GM19324 (cell line): Measurements from ENCODE around the gene RPL38.

Source experiments
- ATAC-seq: cut with Tn5 transposase; IDR thresholded peaks from one replicate; pipeline ENCODE4 v1.9.1; 2021; ENCODE audit warnings: mild to moderate bottlenecking, moderate library complexity; ENCODE audit not compliant: unreplicated experiment, low FRiP score

Gene RPL38

GRCh38 chr17:74206332-74206818, 2.9 kb downstream of the RPL38 start:
- no peak for ATAC-seq

GRCh38 chr17:74210191-74211140, 7.0 kb downstream of the RPL38 start:
- no peak for ATAC-seq

- no peak for ATAC-seq
Observed at GRCh38 chr17:74211141-74211911, 7.8 kb downstream of the RPL38 start.

GRCh38 chr17:74211912-74212208, 8.4 kb downstream of the RPL38 start:
- no peak for ATAC-seq

GRCh38 chr17:74212209-74212912, 8.9 kb downstream of the RPL38 start:
- no peak for ATAC-seq

- peak; percentile 68 for ATAC-seq
Observed at GRCh38 chr17:74212913-74213791, 9.7 kb downstream of the RPL38 start, which contains the start of gene TTYH2. Gene TTYH2, plus strand, starts transcription at chr17:74213571. Its CDS starts 17 bp downstream, at chr17:74213588.

GRCh38 chr17:74213861-74214391, 10.4 kb downstream of the RPL38 start:
- no peak for ATAC-seq

GRCh38 chr17:74214484-74215341, 11.2 kb downstream of the RPL38 start:
- ATAC-seq: no peak

- ATAC-seq: no peak
Observed at GRCh38 chr17:74215342-74215727, 11.9 kb downstream of the RPL38 start.

- no peak for ATAC-seq
Observed at GRCh38 chr17:74216505-74216904, 13.0 kb downstream of the RPL38 start.

GRCh38 chr17:74217037-74217730, 13.7 kb downstream of the RPL38 start:
- ATAC-seq: no peak

- ATAC-seq: no peak
Observed at GRCh38 chr17:74217888-74218287, 14.4 kb downstream of the RPL38 start.

- ATAC-seq: no peak
Observed at GRCh38 chr17:74218436-74218835, 15.0 kb downstream of the RPL38 start.

GRCh38 chr17:74219576-74220133, 16.2 kb downstream of the RPL38 start:
- ATAC-seq: no peak

GRCh38 chr17:74220219-74220618, 16.7 kb downstream of the RPL38 start:
- ATAC-seq: no peak

- no peak for ATAC-seq
Observed at GRCh38 chr17:74220946-74221818, 17.7 kb downstream of the RPL38 start.

- ATAC-seq: no peak
Observed at GRCh38 chr17:74222399-74222798, 18.9 kb downstream of the RPL38 start.
